NB4 (cell line): ENCODE data around the gene CMIP.
"Not testable (repeated sequence)": the region's sequence is repeated elsewhere in the genome, so short reads cannot be mapped to it uniquely, and the experiment has no call there.

Experiments
- DNase-seq: peaks from one replicate; pipeline ENCODE4 v3.0.0; 2010; ENCODE audit warnings: low read depth
- H3K4me3 ChIP-seq: one replicate; pipeline ENCODE4 v1.5.1; 2011; ENCODE audit warnings: mild to moderate bottlenecking, low read depth, low read length, moderate library complexity
- CTCF ChIP-seq: IDR thresholded peaks from one replicate; pipeline ENCODE4 v1.5.1; 2012; ENCODE audit warnings: low read depth, low read length
- MAX ChIP-seq: IDR thresholded peaks from 2 replicates; pipeline ENCODE4 v1.6.1; 2011; ENCODE audit warnings: low read depth, low read length
- MYC ChIP-seq: IDR thresholded peaks from 2 replicates; pipeline ENCODE4 v1.6.1; 2011; ENCODE audit warnings: low read depth, low read length
- POLR2A ChIP-seq: IDR thresholded peaks from 2 replicates; pipeline ENCODE4 v1.6.1; 2011; ENCODE audit warnings: mild to moderate bottlenecking; ENCODE audit not compliant: insufficient read length; ENCODE audit errors: extremely low read depth

The CMIP gene

GRCh38 chr16:81739503-81739902, 294.9 kb downstream of the CMIP start:
- TF ChIP-seq MAX = peak; percentile 83
- TF ChIP-seq MYC = peak; percentile 81
- no peak for TF ChIP-seq POLR2A
- TF ChIP-seq CTCF = no peak
- DNase-seq = peak; percentile 78
- H3K4me3 ChIP-seq = peak overlapping the region; percentile 51

- peak; percentile 55 for DNase-seq
- H3K4me3 ChIP-seq = no peak overlapping the region
- TF ChIP-seq CTCF (no peak), POLR2A (no peak), MAX (peak; percentile 90)
Observed at GRCh38 chr16:81740169-81740568, 295.6 kb downstream of the CMIP start.

- not testable (repeated sequence) for H3K4me3 ChIP-seq, DNase-seq
Observed at GRCh38 chr16:81741430-81741770, 296.8 kb downstream of the CMIP start.

- TF ChIP-seq MAX (no peak), POLR2A (no peak), CTCF (no peak)
- H3K4me3 ChIP-seq = no peak overlapping the region
- DNase-seq = no peak
Observed at GRCh38 chr16:81744385-81744784, 299.8 kb downstream of the CMIP start.

GRCh38 chr16:81744911-81745310, 300.3 kb downstream of the CMIP start:
- no peak for DNase-seq
- TF ChIP-seq MAX = no peak
- TF ChIP-seq POLR2A = no peak
- TF ChIP-seq MYC = no peak
- no peak overlapping the region for H3K4me3 ChIP-seq

GRCh38 chr16:81745704-81746558, 301.3 kb downstream of the CMIP start:
- TF ChIP-seq MYC (peak; percentile 69), MAX (peak; percentile 86), CTCF (no peak), POLR2A (peak; percentile 65)
- peak overlapping the region; percentile 61 for H3K4me3 ChIP-seq
- DNase-seq = peak; percentile 80
